Ovary (tissue), 9 donors: ENCODE data around the gene PAQR5. TPM values are rescaled to one million over a fixed set of nuclear protein-coding genes. Genes with fewer than 3 reads are reported as not detected.

ENCODE experiments used
- DNase-seq, 5 donors: peaks; one replicate each; pipeline ENCODE4 v3.0.0-alpha.2; 2019 to 2020
- H3K27ac ChIP-seq, 2 donors: fragments of 200-600 bp; one replicate each; pipeline versions ENCODE4 v1.5.1 to v1.8.0; 2019 to 2022
- H3K27me3 ChIP-seq: fragments of 200-600 bp; one replicate; pipeline ENCODE4 v1.8.0; 2022
- H3K36me3 ChIP-seq: fragments of 200-600 bp; sonication (generic); one replicate; pipeline ENCODE4 v1.5.1; 2019
- H3K4me1 ChIP-seq: one replicate; pipeline ENCODE4 v1.8.1; 2013; ENCODE audit warnings: mild to moderate bottlenecking, moderate library complexity; ENCODE audit not compliant: insufficient read depth
- H3K4me3 ChIP-seq: fragments of 200-600 bp; sonication (generic); one replicate; pipeline ENCODE4 v1.5.1; 2017
- H3K9me3 ChIP-seq, 2 donors: fragments of 200-600 bp in 1 of 2; sonication (generic) in 1 of 2; one replicate each; pipeline versions ENCODE4 v1.5.1 to v1.8.1; 2013 to 2019; ENCODE audit warnings: mild to moderate bottlenecking in 1 of 2, moderate library complexity in 1 of 2
- CTCF ChIP-seq, 3 donors: fragments of 450-650 bp in 2 of 3; fragments of 200-600 bp in 1 of 3; IDR thresholded peaks; one replicate each; pipeline versions ENCODE4 v1.5.1 to v1.8.0; 2016 to 2022; ENCODE audit warnings: antibody characterized with exemption in 3 of 3, mild to moderate bottlenecking in 1 of 3
- EP300 ChIP-seq: sonication (generic); formaldehyde crosslinking; IDR thresholded peaks from one replicate; pipeline ENCODE4 v1.6.1; 2017; ENCODE audit warnings: antibody characterized with exemption
- POLR2A ChIP-seq: fragments of 450-650 bp; IDR thresholded peaks from one replicate; pipeline ENCODE4 v1.6.1; 2017; ENCODE audit warnings: antibody characterized with exemption, mild to moderate bottlenecking, moderate library complexity
- WGBS, 3 donors: extraction: QIAGEN DNeasy Blood & Tissue Kit in 1 of 3; methylation state at CpG; one replicate each; pipeline versions ENCODE4 v1.1.5 to v1.1.7; 2013 to 2017; 5-methylcytosine and 5-hydroxymethylcytosine counted together
- intact Hi-C, 4 donors: fragments of 100-400 bp; cut with DNase I; formaldehyde crosslinking; loops; one replicate each; pipeline versions ENCODE4 v1.11.0 to v1.15.1; 2022 to 2023
- polyA plus RNA-seq, 2 donors: library from polyadenylated mRNA; stranded (reverse); fragments of 200-250 nt in 1 of 2; fragments of 350-450 nt in 1 of 2; fragmentation: Illumina TruSeq in 1 of 2; extraction: RNeasy Lipid Tissue Mini Kit (QIAGEN cat#74804) in 1 of 2; gene quantifications; one replicate each; pipeline ENCODE4 v1.2.3, GENCODE V29; 2013 to 2014
- total RNA-seq, 7 donors: library from RNA; depleted of rRNA in 2 of 7; stranded (reverse); fragments of >200 nt in 2 of 7; fragmentation: NEBNext Ultra II Directional in 3 of 7; extraction: Animal tissue kit (Norgen Biotek cat#: 25700) in 3 of 7; gene quantifications; one replicate each; pipeline versions ENCODE4 v1.1.0 to v1.2.4, GENCODE V29; 2016 to 2023
- donor health status: DM: no; HTN: no; CAD: no; lungs with moderate emphysema.
- donor health status: DM: no; HTN: no; CAD: no.
- donor health status: Bipolar disorder and iron deficiency.
- donor health status: DM: yes; HTN: yes; CAD: no.
- donor health status: DM: no; HTN: no; CAD: no.
- donor health status: DM: yes; HTN: yes; CAD: no.

PAQR5 gene
- total and polyA plus RNA-seq, 9 donors, result 0.12 to 2.4 (median 0.66) TPM

GRCh38 chr15:69433831-69434230 lies 135.1 kb downstream of the PAQR5 start:
- H3K27ac ChIP-seq, result no peak overlapping the region

GRCh38 chr15:69434238-69434637 lies 135.5 kb downstream of the PAQR5 start:
- Histone ChIP-seq H3K27me3 (no peaks in the 10 kb centered on the region), H3K36me3 (no peaks in the 10 kb centered on the region), H3K9me3 (no peaks in the 10 kb centered on the region), H3K4me3 (no peak overlapping the region), H3K27ac (no peak overlapping the region), H3K4me1 (no peaks in the 10 kb centered on the region)
- intact Hi-C loops, result no loop called here
- WGBS, 3 donors, result 89 to 95% (median 92%) methylated on average over 5 of the region's 5 CpGs
- no peak for DNase-seq
- TF ChIP-seq EP300 (no peak), POLR2A (no peak), CTCF (IDR thresholded peaks at IDR 0.05) (no peak)

More at GRCh38 chr15:69433831-69434230, 135.1 kb downstream of the PAQR5 start:
- no peaks in the 10 kb centered on the region for H3K36me3 ChIP-seq
- TF ChIP-seq EP300, result no peak
- no peak for TF ChIP-seq CTCF (IDR thresholded peaks at IDR 0.05)
- no peak for TF ChIP-seq POLR2A
- intact Hi-C loops, result no loop called here
- no peaks in the 10 kb centered on the region for H3K4me1 ChIP-seq
- no peak for DNase-seq
- H3K9me3 ChIP-seq, result no peaks in the 10 kb centered on the region
- 81 to 90% (median 84%) methylated on average over 1 of the region's 1 CpG for WGBS, 3 donors
- H3K4me3 ChIP-seq, result no peak overlapping the region
- H3K27me3 ChIP-seq, result no peaks in the 10 kb centered on the region

GRCh38 chr15:69434679-69435078 lies 136.0 kb downstream of the PAQR5 start:
- intact Hi-C loops, result no loop called here
- Histone ChIP-seq H3K9me3 (no peaks in the 10 kb centered on the region), H3K4me3 (no peak overlapping the region), H3K27ac (no peak overlapping the region), H3K36me3 (no peaks in the 10 kb centered on the region), H3K27me3 (no peaks in the 10 kb centered on the region), H3K4me1 (no peaks in the 10 kb centered on the region)
- 88 to 91% (median 89%) methylated on average over 18 of the region's 18 CpGs for WGBS, 3 donors
- no peak for TF ChIP-seq POLR2A
- TF ChIP-seq CTCF (IDR thresholded peaks at IDR 0.05), result no peak
- no peak for TF ChIP-seq EP300
- DNase-seq, result no peak

GRCh38 chr15:69435985-69436384 lies 137.3 kb downstream of the PAQR5 start:
- H3K27me3 ChIP-seq, result no peaks in the 10 kb centered on the region
- 94 to 97% (median 95%) methylated on average over 4 of the region's 4 CpGs for WGBS, 3 donors
- H3K9me3 ChIP-seq, result no peaks in the 10 kb centered on the region
- TF ChIP-seq CTCF (IDR thresholded peaks at IDR 0.05) (no peak), EP300 (no peak), POLR2A (no peak)
- no peak for DNase-seq
- no peak overlapping the region for H3K4me3 ChIP-seq
- intact Hi-C loops, result no loop called here
- H3K36me3 ChIP-seq, result no peaks in the 10 kb centered on the region
- H3K4me1 ChIP-seq, result no peaks in the 10 kb centered on the region
- no peak overlapping the region for H3K27ac ChIP-seq

- no peak for DNase-seq
- TF ChIP-seq POLR2A, result no peak
- no peak for TF ChIP-seq CTCF (IDR thresholded peaks at IDR 0.05)
- TF ChIP-seq EP300, result no peak
- no peaks in the 10 kb centered on the region for H3K4me1 ChIP-seq
- intact Hi-C loops, result no loop called here
- no peaks in the 10 kb centered on the region for H3K9me3 ChIP-seq
- H3K27ac ChIP-seq, result no peak overlapping the region
- no peaks in the 10 kb centered on the region for H3K36me3 ChIP-seq
- 94 to 96% (median 96%) methylated on average over 4 of the region's 4 CpGs for WGBS, 3 donors
- no peak overlapping the region for H3K4me3 ChIP-seq
- no peaks in the 10 kb centered on the region for H3K27me3 ChIP-seq
Observed at GRCh38 chr15:69436951-69437350, 138.2 kb downstream of the PAQR5 start.
